Thoracic aorta (tissue), 2 donors: ENCODE results near the gene DGKB. TPM values are rescaled to one million over a fixed set of nuclear protein-coding genes. Genes with fewer than 3 reads are reported as not detected.

ENCODE experiments used
- ATAC-seq: fragments of 150-250 bp; one replicate; pipeline ENCODE4 v1.8.0; 2017; ENCODE audit warnings: low read depth; ENCODE audit not compliant: insufficient number of reproducible peaks, low FRiP score
- DNase-seq: peaks from one replicate; pipeline ENCODE4 v3.0.0-alpha.2; 2020; ENCODE audit warnings: low spot score
- H3K27ac ChIP-seq, 2 donors: fragments of 200-600 bp; sonication (generic); 1 replicate in 1 of 2; 2 replicates in 1 of 2; pipeline ENCODE4 v1.5.1; 2016; ENCODE audit warnings: mild to moderate bottlenecking in 2 of 2, moderate library complexity in 2 of 2
- H3K27me3 ChIP-seq: fragments of 200-600 bp; sonication (generic); replicated peaks from 2 replicates; pipeline ENCODE4 v1.6.0; 2016; ENCODE audit warnings: mild to moderate bottlenecking; ENCODE audit not compliant: insufficient read depth
- H3K36me3 ChIP-seq: fragments of 200-600 bp; sonication (generic); one replicate; pipeline ENCODE4 v1.5.1; 2016
- H3K4me1 ChIP-seq, 2 donors: fragments of 200-600 bp; sonication (generic); 1 replicate in 1 of 2; 2 replicates in 1 of 2; pipeline versions ENCODE4 v1.5.1 to v1.6.0; 2016; ENCODE audit warnings: low read depth in 2 of 2, mild to moderate bottlenecking in 1 of 2; ENCODE audit not compliant: control insufficient read depth in 1 of 2
- H3K4me3 ChIP-seq: fragments of 200-600 bp; sonication (generic); 2 replicates; pipeline ENCODE4 v1.5.1; 2016; ENCODE audit warnings: mild to moderate bottlenecking
- H3K9me3 ChIP-seq: fragments of 200-600 bp; sonication (generic); 2 replicates; pipeline ENCODE4 v1.5.1; 2016
- CTCF ChIP-seq: fragments of 200-600 bp; sonication (generic); IDR thresholded peaks from one replicate; pipeline ENCODE4 v1.5.1; 2019; ENCODE audit warnings: antibody characterized with exemption
- total RNA-seq, 2 donors: library from RNA; depleted of rRNA; stranded (reverse); fragments of >200 nt; gene quantifications; one replicate each; pipeline versions ENCODE4 v1.1.0 to v1.2.3, GENCODE V29; 2016

The DGKB gene
- total RNA-seq, 2 donors from 2014 or later, result 0.56 TPM; not detected in 1

DNA sequence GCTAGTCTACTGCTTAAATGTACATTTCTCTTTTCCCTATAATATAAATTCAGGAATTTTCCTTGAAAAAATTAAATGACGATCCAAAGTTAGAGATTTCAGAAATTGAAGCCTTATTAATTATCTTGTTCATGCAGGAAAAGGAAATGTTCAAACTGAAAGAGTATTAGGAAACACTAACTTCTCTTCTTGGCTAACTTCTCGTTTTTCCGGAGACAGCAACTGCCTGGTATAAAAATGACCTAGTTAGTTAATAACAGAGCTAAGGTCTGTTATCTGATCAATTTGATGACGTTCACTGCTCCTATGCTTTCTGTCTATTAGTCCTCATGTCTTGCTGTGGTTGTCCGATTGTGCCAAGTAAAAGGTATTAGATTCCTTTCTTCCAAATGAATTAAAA, 212.5 kb downstream of the DGKB start:
- DNase-seq (no peak), ATAC-seq (no peak)
- Histone ChIP-seq H3K9me3 (no peaks in the 10 kb centered on the region), H3K36me3 (no peaks in the 10 kb centered on the region), H3K27me3 (no peaks in the 10 kb centered on the region), H3K4me3 (no peak overlapping the region), H3K27ac (no peak overlapping the region), H3K4me1 (no peaks in the 10 kb centered on the region)
- no peak for TF ChIP-seq CTCF

GRCh38 chr7:14688208-14688607, 214.3 kb downstream of the DGKB start:
- H3K4me3 ChIP-seq, result no peak overlapping the region
- no peaks in the 10 kb centered on the region for H3K4me1 ChIP-seq
- ATAC-seq (no peak), DNase-seq (no peak)
- H3K36me3 ChIP-seq, result no peaks in the 10 kb centered on the region
- no peak for TF ChIP-seq CTCF
- no peak overlapping the region for H3K27ac ChIP-seq
- H3K27me3 ChIP-seq, result no peaks in the 10 kb centered on the region
- no peaks in the 10 kb centered on the region for H3K9me3 ChIP-seq

DNA sequence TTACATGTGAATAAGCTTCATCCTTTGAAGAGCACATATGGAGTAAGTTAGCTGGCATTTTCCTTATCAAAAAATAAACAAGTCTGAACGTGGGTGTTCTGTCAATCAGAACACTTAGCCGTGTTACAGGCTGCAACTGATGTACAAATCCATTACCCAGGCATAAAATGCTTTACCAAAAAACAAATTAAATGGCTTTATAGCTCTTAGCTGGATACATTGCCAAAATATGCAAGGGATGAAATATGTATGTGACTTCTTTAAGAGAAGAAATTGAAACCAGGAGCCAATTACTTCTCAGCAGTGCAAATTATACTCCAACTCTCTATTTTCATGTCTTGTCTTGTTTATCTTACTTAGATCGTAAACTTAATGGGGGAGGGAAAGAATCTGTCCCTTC, 214.8 kb downstream of the DGKB start:
- Histone ChIP-seq H3K9me3 (no peaks in the 10 kb centered on the region), H3K4me1 (no peaks in the 10 kb centered on the region), H3K27me3 (no peaks in the 10 kb centered on the region), H3K36me3 (no peaks in the 10 kb centered on the region), H3K4me3 (no peak overlapping the region), H3K27ac (no peak overlapping the region)
- no peak for ATAC-seq
- DNase-seq, result no peak
- TF ChIP-seq CTCF, result no peak

DNA sequence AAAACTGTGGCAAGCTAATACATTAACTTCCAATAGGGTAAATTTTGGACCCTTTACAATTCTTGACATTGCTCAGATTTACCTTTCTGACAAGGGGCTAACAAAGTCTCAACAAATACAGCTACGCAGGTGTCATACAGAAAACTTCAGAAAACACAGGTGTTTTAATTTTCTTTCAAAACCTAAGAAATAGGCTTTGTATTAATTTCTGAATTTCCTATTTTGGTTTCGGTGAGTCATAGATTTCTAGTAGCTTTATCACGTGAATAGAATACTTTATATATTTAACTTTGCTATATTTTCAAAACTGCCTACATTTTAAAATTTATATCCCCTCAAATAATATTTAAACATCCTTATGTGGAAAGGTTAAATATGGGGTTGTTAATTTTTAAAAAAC, 215.3 kb downstream of the DGKB start:
- Histone ChIP-seq H3K27me3 (no peaks in the 10 kb centered on the region), H3K9me3 (no peaks in the 10 kb centered on the region), H3K4me3 (no peak overlapping the region), H3K36me3 (no peaks in the 10 kb centered on the region), H3K27ac (no peak overlapping the region), H3K4me1 (no peaks in the 10 kb centered on the region)
- TF ChIP-seq CTCF, result no peak
- ATAC-seq, result no peak
- no peak for DNase-seq

GRCh38 chr7:14685167-14685566, 217.4 kb downstream of the DGKB start:
- H3K4me3 ChIP-seq, result no peak overlapping the region
- H3K27me3 ChIP-seq, result no peaks in the 10 kb centered on the region
- no peaks in the 10 kb centered on the region for H3K36me3 ChIP-seq
- no peaks in the 10 kb centered on the region for H3K4me1 ChIP-seq
- H3K27ac ChIP-seq, result no peak overlapping the region
- ATAC-seq, result no peak
- no peak for DNase-seq
- H3K9me3 ChIP-seq, result no peaks in the 10 kb centered on the region
- TF ChIP-seq CTCF, result no peak
